ENCODE results near the gene ARHGDIG. TPM values are rescaled to one million over a fixed set of nuclear protein-coding genes. Genes with fewer than 3 reads are reported as not detected.

ARHGDIG gene
- total and polyA plus RNA-seq, 8 donors: 3.1 to 50.4 (median 9.6) TPM; not detected in 1

GRCh38 chr16:287981-288920, 7.9 kb downstream of the ARHGDIG start:
- 83 to 93% (median 86%) methylated on average over 29 to 33 of the region's 33 CpGs for WGBS, 5 donors
- intact Hi-C loops (cut with DNase I; ENCODE audit: low total_unique reads): no loop called here
- Histone ChIP-seq H3K36me3 (peaks cover 33 to 79% (median 68%) of the 10 kb centered on the region in 4 donors), H3K27me3 (no peaks in the 10 kb centered on the region), H3K9me3 (no peaks in the 10 kb centered on the region), H3K4me1 (peaks cover 0 to 26% (median 10%) of the 10 kb centered on the region in 4 donors), H3K4me3 (no peak overlapping the region), H3K27ac (no peak overlapping the region)
- TF ChIP-seq EP300 (IDR thresholded peaks at IDR 0.05) (no peak), POLR2AphosphoS5 (IDR thresholded peaks at IDR 0.05) (no peak), POLR2A (IDR thresholded peaks at IDR 0.05) (no peak), CTCF (IDR thresholded peaks at IDR 0.05) (no peak)
- no peak for DNase-seq

GRCh38 chr16:289395-289997, 9.1 kb downstream of the ARHGDIG start:
- WGBS, 5 donors: 77 to 88% (median 82%) methylated on average over 11 to 22 of the region's 22 CpGs
- Histone ChIP-seq H3K27me3 (no peaks in the 10 kb centered on the region), H3K4me3 (no peak overlapping the region), H3K27ac (no peak overlapping the region), H3K9me3 (no peaks in the 10 kb centered on the region), H3K4me1 (peaks cover 0 to 16% (median 7%) of the 10 kb centered on the region in 4 donors), H3K36me3 (peaks cover 35 to 89% (median 76%) of the 10 kb centered on the region in 4 donors)
- DNase-seq: no peak
- no peak for TF ChIP-seq CTCF (IDR thresholded peaks at IDR 0.05)
- TF ChIP-seq POLR2A (IDR thresholded peaks at IDR 0.05): no peak
- no peak for TF ChIP-seq POLR2AphosphoS5 (IDR thresholded peaks at IDR 0.05)
- no peak for TF ChIP-seq EP300 (IDR thresholded peaks at IDR 0.05)
- intact Hi-C loops (cut with DNase I; ENCODE audit: low total_unique reads): no loop called here

GRCh38 chr16:290015-290680, 9.8 kb downstream of the ARHGDIG start:
- Histone ChIP-seq H3K4me1 (peaks cover 0 to 12% (median 4%) of the 10 kb centered on the region in 4 donors), H3K9me3 (no peaks in the 10 kb centered on the region), H3K4me3 (no peak overlapping the region), H3K36me3 (peaks cover 35 to 85% (median 76%) of the 10 kb centered on the region in 4 donors), H3K27ac (no peak overlapping the region), H3K27me3 (no peaks in the 10 kb centered on the region)
- TF ChIP-seq POLR2A (IDR thresholded peaks at IDR 0.05): no peak
- TF ChIP-seq CTCF (IDR thresholded peaks at IDR 0.05): no peak
- no peak for TF ChIP-seq EP300 (IDR thresholded peaks at IDR 0.05)
- no peak for TF ChIP-seq POLR2AphosphoS5 (IDR thresholded peaks at IDR 0.05)
- intact Hi-C loops (cut with DNase I; ENCODE audit: low total_unique reads): no loop called here
- WGBS, 5 donors: 56 to 93% (median 72%) methylated on average over 8 to 25 of the region's 25 CpGs
- no peak for DNase-seq
